Upper lobe of right lung (tissue), 1 donor: ENCODE measurements around the gene KCNT1. TPM values are rescaled to one million over a fixed set of nuclear protein-coding genes. Genes with fewer than 3 reads are reported as not detected.

Source experiments
- ATAC-seq: fragments of 200-7000 bp; cut with Tn5 transposase; one replicate; pipeline ENCODE4 v1.9.1; 2020; ENCODE audit warnings: mild to moderate bottlenecking, moderate library complexity
- DNase-seq: peaks from one replicate; pipeline ENCODE4 v3.0.0-alpha.2; 2020
- H3K27ac ChIP-seq: fragments of 200-600 bp; one replicate; pipeline ENCODE4 v1.8.0; 2022
- H3K27me3 ChIP-seq: fragments of 200-600 bp; one replicate; pipeline ENCODE4 v1.8.0; 2022; ENCODE audit warnings: mild to moderate bottlenecking
- H3K36me3 ChIP-seq: fragments of 200-600 bp; one replicate; pipeline ENCODE4 v1.8.0; 2022
- H3K4me1 ChIP-seq: fragments of 200-600 bp; one replicate; pipeline ENCODE4 v1.8.0; 2022
- H3K4me3 ChIP-seq: fragments of 200-600 bp; one replicate; pipeline ENCODE4 v1.8.0; 2022; ENCODE audit warnings: mild to moderate bottlenecking
- H3K9me3 ChIP-seq: fragments of 200-600 bp; one replicate; pipeline ENCODE4 v1.8.0; 2022
- CTCF ChIP-seq: fragments of 200-600 bp; IDR thresholded peaks from one replicate; pipeline ENCODE4 v1.8.0; 2022; ENCODE audit warnings: antibody characterized with exemption
- intact Hi-C: fragments of 100-400 bp; cut with DNase I; formaldehyde crosslinking; loops from one replicate; pipeline ENCODE4 v1.11.0; 2022
- total RNA-seq: library from RNA; stranded (reverse); fragmentation: NEBNext Ultra II Directional; extraction: Animal tissue kit (Norgen Biotek cat#: 25700); gene quantifications from one replicate; pipeline ENCODE4 v1.2.1, GENCODE V29; 2021
- donor health status: DM: no; HTN: yes; CAD: no; lungs with severe emphysema.

The KCNT1 gene
- total RNA-seq, 1 donor from 2014 or later: 0.29 TPM

DNA sequence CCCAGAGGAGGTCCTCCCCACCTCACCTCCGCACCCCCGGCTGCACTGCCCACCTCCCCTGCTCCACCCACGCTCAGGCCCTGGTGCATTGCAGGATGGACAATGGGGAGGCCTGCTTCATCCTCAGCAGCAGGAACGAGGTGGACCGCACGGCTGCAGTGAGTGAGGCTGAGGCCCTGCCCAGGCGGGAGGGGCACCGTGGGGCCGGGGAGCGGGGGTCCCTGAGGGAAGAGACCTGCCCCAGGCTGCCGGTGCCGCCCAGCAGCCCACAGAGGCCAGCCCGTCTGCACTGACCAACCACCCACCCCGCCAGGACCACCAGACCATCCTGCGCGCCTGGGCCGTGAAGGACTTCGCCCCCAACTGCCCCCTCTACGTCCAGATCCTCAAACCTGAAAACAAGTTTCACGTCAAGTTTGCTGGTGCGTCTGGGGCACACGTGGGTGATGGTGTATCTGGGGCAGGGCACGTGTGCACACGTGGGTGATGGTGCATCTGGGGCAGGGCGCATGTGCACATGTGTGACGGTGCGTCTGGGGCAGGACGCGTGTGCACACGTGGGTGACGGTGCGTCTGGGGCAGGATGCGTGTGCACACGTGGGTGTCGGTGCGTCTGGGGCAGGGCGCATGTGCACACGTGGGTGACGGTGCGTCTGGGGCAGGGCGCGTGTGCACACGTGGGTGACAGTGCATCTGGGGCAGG lies 66.7 kb downstream of the KCNT1 start:
- intact Hi-C loops: no loop called here
- ATAC-seq (no peak), DNase-seq (no peak)
- Histone ChIP-seq H3K4me3 (no peak overlapping the region), H3K9me3 (no peaks in the 10 kb centered on the region), H3K36me3 (no peaks in the 10 kb centered on the region), H3K27ac (no peak overlapping the region), H3K4me1 (no peaks in the 10 kb centered on the region), H3K27me3 (no peaks in the 10 kb centered on the region)
- no peak for TF ChIP-seq CTCF

DNA sequence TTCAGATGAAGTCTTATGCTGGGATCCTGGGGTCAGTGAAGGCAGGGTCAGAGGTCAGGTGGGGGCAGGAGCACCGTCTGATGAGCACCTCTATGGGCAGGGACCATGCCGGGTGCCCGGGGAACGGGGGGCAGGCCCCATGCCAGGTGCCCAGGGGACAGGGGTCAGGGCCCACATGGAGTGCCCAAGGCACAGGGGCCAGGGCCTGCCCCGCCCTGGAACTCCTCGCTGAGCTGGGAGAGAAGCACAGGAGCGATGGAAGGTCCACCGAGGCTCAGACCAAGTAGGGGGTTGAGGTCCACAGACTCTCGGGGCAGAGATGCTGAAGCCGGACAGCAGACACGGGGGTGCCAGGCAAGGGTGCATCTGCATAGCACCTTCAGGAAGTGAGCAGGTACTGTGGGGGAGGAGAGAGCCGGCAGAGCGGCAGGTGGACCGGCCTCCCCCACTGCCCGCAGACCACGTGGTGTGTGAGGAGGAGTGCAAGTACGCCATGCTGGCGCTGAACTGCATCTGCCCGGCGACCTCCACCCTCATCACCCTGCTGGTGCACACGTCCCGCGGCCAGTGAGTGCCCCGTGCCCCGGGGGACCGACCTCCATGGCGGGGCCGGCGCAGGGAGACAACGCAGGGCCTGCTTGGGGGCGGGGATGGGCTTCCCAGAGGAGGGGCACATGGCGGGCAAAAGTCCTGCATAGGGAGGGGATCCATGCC lies 67.7 kb downstream of the KCNT1 start:
- Histone ChIP-seq H3K4me3 (no peak overlapping the region), H3K27me3 (no peaks in the 10 kb centered on the region), H3K27ac (no peak overlapping the region), H3K36me3 (no peaks in the 10 kb centered on the region), H3K9me3 (no peaks in the 10 kb centered on the region), H3K4me1 (no peaks in the 10 kb centered on the region)
- DNase-seq (no peak), ATAC-seq (no peak)
- TF ChIP-seq CTCF: no peak
- intact Hi-C loops: no loop called here

DNA sequence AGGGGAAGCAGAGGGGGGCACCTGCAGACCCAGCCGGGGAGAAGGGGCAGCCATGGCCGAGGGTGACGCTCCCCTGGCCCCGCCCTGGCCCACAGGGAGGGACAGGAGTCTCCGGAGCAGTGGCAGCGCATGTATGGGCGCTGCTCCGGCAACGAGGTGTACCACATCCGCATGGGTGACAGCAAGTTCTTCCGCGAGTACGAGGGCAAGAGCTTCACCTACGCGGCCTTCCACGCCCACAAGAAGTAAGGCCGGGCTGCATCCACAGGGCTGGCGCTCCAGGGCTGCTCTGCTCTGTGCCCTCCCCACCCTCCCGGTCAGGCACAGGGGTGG lies 68.2 kb downstream of the KCNT1 start:
- DNase-seq (no peak), ATAC-seq (no peak)
- intact Hi-C loops: no loop called here
- H3K4me3 ChIP-seq: no peak overlapping the region
- no peaks in the 10 kb centered on the region for H3K4me1 ChIP-seq
- TF ChIP-seq CTCF: no peak
- H3K9me3 ChIP-seq: no peaks in the 10 kb centered on the region
- H3K36me3 ChIP-seq: no peaks in the 10 kb centered on the region
- H3K27ac ChIP-seq: no peak overlapping the region
- H3K27me3 ChIP-seq: no peaks in the 10 kb centered on the region

GRCh38 chr9:135770771-135771170 lies 68.8 kb downstream of the KCNT1 start:
- intact Hi-C loops: no loop called here
- no peak overlapping the region for H3K4me3 ChIP-seq
- DNase-seq: no peak
- no peak overlapping the region for H3K27ac ChIP-seq
- H3K27me3 ChIP-seq: no peaks in the 10 kb centered on the region
- no peaks in the 10 kb centered on the region for H3K36me3 ChIP-seq
- no peak for TF ChIP-seq CTCF
- ATAC-seq: no peak
- H3K9me3 ChIP-seq: no peaks in the 10 kb centered on the region
- H3K4me1 ChIP-seq: no peaks in the 10 kb centered on the region

GRCh38 chr9:135771401-135772051 lies 69.5 kb downstream of the KCNT1 start:
- Histone ChIP-seq H3K27me3 (no peaks in the 10 kb centered on the region), H3K36me3 (no peaks in the 10 kb centered on the region), H3K27ac (no peak overlapping the region), H3K9me3 (no peaks in the 10 kb centered on the region), H3K4me3 (no peak overlapping the region), H3K4me1 (no peaks in the 10 kb centered on the region)
- DNase-seq (no peak), ATAC-seq (no peak)
- intact Hi-C loops: no loop called here
- TF ChIP-seq CTCF: no peak
